CD8-positive, alpha-beta memory T cell (primary cell): ENCODE measurements around the gene TMEM51. TPM values are rescaled to one million over a fixed set of nuclear protein-coding genes. Genes with fewer than 3 reads are reported as not detected.

Experiments
- CTCF ChIA-PET: fragments of 350-600 bp; sonication (Branson Sonifier 250); formaldehyde crosslinking; loops from one replicate; lab custom pipeline; 2021; ENCODE audit warnings: antibody characterized with exemption; lab: Charles Lee
- POLR2A ChIA-PET: fragments of 350-600 bp; sonication (Branson Sonifier 250); formaldehyde crosslinking; loops from one replicate; lab custom pipeline; 2021; ENCODE audit warnings: antibody characterized with exemption; lab: Charles Lee
- DNase-seq, 5 donors: peaks; one replicate each; pipeline versions ENCODE4 v3.0.0 to v3.0.0-alpha.2; 2020 to 2022; ENCODE audit warnings: mixed read lengths in 1 of 5
- H3K27ac ChIP-seq: one replicate; pipeline ENCODE4 v1.7.0; 2013; ENCODE audit warnings: low read depth, mild to moderate bottlenecking, low read length, moderate library complexity
- H3K27me3 ChIP-seq: 2 replicates; pipeline ENCODE4 v1.7.0; 2013; ENCODE audit warnings: low read length, mild to moderate bottlenecking; ENCODE audit not compliant: insufficient read depth, poor library complexity, severe bottlenecking
- H3K36me3 ChIP-seq: 2 replicates; pipeline ENCODE4 v1.7.0; 2013; ENCODE audit warnings: mild to moderate bottlenecking, low read length, moderate library complexity; ENCODE audit not compliant: insufficient read depth
- H3K4me1 ChIP-seq: 2 replicates; pipeline ENCODE4 v1.7.0; 2013; ENCODE audit warnings: mild to moderate bottlenecking, low read length, moderate library complexity; ENCODE audit not compliant: insufficient read depth
- H3K4me3 ChIP-seq: 2 replicates; pipeline ENCODE4 v1.7.0; 2013; ENCODE audit warnings: mild to moderate bottlenecking, low read length
- H3K9me3 ChIP-seq: 2 replicates; pipeline ENCODE4 v1.7.0; 2013; ENCODE audit warnings: mild to moderate bottlenecking, low read length
- H3K27ac Mint-ChIP-seq, 8 donors: one replicate each; pipeline ENCODE4 v1.8.0; 2020 to 2021; ENCODE audit warnings: mixed read lengths in 8 of 8, mild to moderate bottlenecking in 6 of 8, inconsistent platforms in 3 of 8, moderate library complexity in 3 of 8
- H3K27me3 Mint-ChIP-seq, 2 donors: one replicate each; pipeline ENCODE4 v1.8.0; 2020 to 2021; ENCODE audit warnings: mixed read lengths in 2 of 2, mild to moderate bottlenecking in 1 of 2, moderate library complexity in 1 of 2
- H3K36me3 Mint-ChIP-seq, 3 donors: one replicate each; pipeline ENCODE4 v1.8.0; 2020 to 2021; ENCODE audit warnings: mixed read lengths in 3 of 3, inconsistent platforms in 1 of 3, mild to moderate bottlenecking in 1 of 3
- H3K4me1 Mint-ChIP-seq, 3 donors: one replicate each; pipeline ENCODE4 v1.8.0; 2020 to 2021; ENCODE audit warnings: mixed read lengths in 3 of 3, inconsistent platforms in 1 of 3, mild to moderate bottlenecking in 1 of 3
- H3K4me3 Mint-ChIP-seq, 7 donors: one replicate each; pipeline ENCODE4 v1.8.0; 2020 to 2021; ENCODE audit warnings: mixed read lengths in 7 of 7, mild to moderate bottlenecking in 6 of 7, moderate library complexity in 4 of 7, inconsistent platforms in 2 of 7
- H3K9me3 Mint-ChIP-seq, 5 donors: one replicate each; pipeline ENCODE4 v1.8.0; 2020 to 2022; ENCODE audit warnings: mixed read lengths in 5 of 5, mild to moderate bottlenecking in 3 of 5, moderate library complexity in 2 of 5, inconsistent platforms in 1 of 5
- polyA plus RNA-seq: library from polyadenylated mRNA; unstranded; fragments of 300-500 nt; fragmentation: Illumina TruSeq; gene quantifications from one replicate; pipeline ENCODE4 v1.2.3, GENCODE V29; 2021
- total RNA-seq, 2 experiments: library from RNA; stranded (reverse); gene quantifications; one replicate each; pipeline ENCODE4 v1.2.3, GENCODE V29; 2021

TMEM51 gene
- total and polyA plus RNA-seq, 3 experiments from 2014 or later = 0.11 to 0.24 TPM; not detected in 1

DNA sequence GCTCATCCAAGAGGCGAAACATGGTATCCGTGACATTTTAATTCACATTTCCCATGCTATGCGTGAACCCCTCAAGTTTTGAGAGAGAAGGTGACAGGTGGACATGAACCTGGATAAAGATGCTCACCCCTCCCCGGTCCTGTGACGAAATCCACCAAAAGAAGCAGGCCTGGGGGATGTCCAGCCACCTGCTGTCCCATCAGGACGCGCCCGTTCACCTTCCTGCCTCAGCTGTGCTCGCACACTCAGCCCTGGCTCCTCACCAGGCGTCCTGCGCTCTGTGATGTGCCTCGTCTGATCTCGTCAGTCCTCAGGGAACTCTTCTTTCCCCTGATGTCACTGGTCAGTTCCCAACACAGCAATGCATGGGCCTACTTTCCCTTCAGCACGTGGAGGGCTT, 103.8 kb downstream of the TMEM51 start:
- ChIA-PET POLR2A (no interaction called here), CTCF (no interaction called here)
- no peaks in the 10 kb centered on the region for H3K36me3 Mint-ChIP-seq
- no peak for DNase-seq
- H3K4me3 Mint-ChIP-seq = no peak overlapping the region
- no peak overlapping the region for H3K27ac Mint-ChIP-seq
- peaks cover 17% of the 10 kb centered on the region for H3K4me1 ChIP-seq
- H3K4me1 Mint-ChIP-seq = peaks cover 33 to 39% (median 37%) of the 10 kb centered on the region in 3 donors
- H3K9me3 ChIP-seq = no peaks in the 10 kb centered on the region
- no peak overlapping the region for H3K4me3 ChIP-seq
- H3K27me3 Mint-ChIP-seq = peaks cover 4 to 20% of the 10 kb centered on the region in 2 donors
- no peak overlapping the region for H3K27ac ChIP-seq
- H3K27me3 ChIP-seq = peaks cover 4% of the 10 kb centered on the region
- no peaks in the 10 kb centered on the region for H3K9me3 Mint-ChIP-seq
- H3K36me3 ChIP-seq = no peaks in the 10 kb centered on the region

DNA sequence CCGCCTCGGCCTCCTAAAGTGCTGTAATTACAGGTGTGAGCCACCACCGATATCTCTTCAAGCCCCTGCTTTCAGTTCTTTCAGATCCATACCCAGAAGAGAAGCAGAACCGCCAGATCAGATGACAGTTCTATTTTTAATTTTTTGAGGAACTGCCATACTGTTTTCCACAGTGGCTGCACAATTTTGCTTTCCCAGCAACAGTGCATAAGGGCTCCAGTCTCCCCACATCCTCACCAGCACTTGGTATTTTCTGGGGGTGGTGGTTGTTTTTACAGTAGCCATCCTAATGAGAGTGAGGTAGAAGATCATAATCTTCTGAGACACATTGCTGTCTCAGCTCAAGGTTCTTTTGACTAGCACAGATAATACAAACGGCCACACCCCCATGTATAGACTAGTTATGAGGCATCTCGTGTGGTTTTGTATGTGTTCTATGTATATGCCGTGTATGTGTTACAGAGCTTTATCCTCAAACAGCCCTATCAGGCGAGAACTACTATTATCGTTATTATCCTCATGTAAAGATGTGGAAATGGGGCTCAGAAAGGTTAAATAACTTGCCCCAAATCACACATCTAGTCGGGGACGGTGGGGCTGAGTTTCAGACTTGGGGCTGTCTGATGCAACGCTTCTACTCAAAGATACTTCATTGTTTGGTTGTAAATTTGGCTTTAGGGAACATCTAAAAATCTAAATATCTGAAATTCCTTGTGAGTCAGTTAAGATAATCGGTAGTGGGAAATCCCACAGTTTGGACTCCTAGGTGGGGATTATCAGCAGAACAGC, 105.5 kb downstream of the TMEM51 start:
- CTCF ChIA-PET = no interaction called here
- H3K27ac Mint-ChIP-seq = no peak overlapping the region

DNA sequence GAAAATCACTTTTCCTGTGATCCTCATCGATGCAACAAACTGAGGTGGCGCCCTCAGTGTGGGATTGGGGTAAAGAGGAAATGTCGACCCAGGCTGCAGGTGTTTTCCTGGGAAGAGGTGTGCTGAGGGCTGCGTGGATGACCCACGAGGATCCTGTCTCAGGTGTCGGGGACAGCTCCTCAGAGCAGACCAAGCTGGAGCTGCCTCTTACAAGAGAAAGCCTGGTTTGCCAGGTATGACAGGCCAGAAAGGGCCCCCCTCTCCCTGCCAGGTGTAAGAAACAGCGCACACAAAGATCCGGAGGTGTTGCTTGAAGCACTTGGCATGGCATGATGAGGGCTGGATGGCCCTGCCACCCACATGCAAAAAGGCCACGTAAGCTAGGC, 106.1 kb downstream of the TMEM51 start:
- no peak overlapping the region for H3K4me3 ChIP-seq
- H3K9me3 ChIP-seq = no peaks in the 10 kb centered on the region
- ChIA-PET CTCF (no interaction called here), POLR2A (no interaction called here)
- no peaks in the 10 kb centered on the region for H3K4me1 ChIP-seq
- Mint-ChIP-seq H3K27me3 (peaks cover 13 to 37% of the 10 kb centered on the region in 2 donors), H3K9me3 (peaks cover 0 to 4% (median 1%) of the 10 kb centered on the region in 5 donors), H3K27ac (no peak overlapping the region), H3K4me1 (peaks cover 14 to 17% (median 15%) of the 10 kb centered on the region in 3 donors), H3K4me3 (no peak overlapping the region), H3K36me3 (no peaks in the 10 kb centered on the region)
- H3K27ac ChIP-seq = no peak overlapping the region
- DNase-seq = no peak
- H3K36me3 ChIP-seq = no peaks in the 10 kb centered on the region
- H3K27me3 ChIP-seq = peaks cover 7% of the 10 kb centered on the region

More for the DNA sequence above, 105.5 kb downstream of the TMEM51 start:
- peaks cover 7% of the 10 kb centered on the region for H3K27me3 ChIP-seq
- POLR2A ChIA-PET = no interaction called here
- Mint-ChIP-seq H3K4me1 (peaks cover 17 to 22% (median 19%) of the 10 kb centered on the region in 3 donors), H3K36me3 (no peaks in the 10 kb centered on the region), H3K27me3 (peaks cover 9 to 31% of the 10 kb centered on the region in 2 donors), H3K9me3 (no peaks in the 10 kb centered on the region), H3K4me3 (no peak overlapping the region)
- no peak overlapping the region for H3K27ac ChIP-seq
- no peaks in the 10 kb centered on the region for H3K9me3 ChIP-seq
- peaks cover under 1% of the 10 kb centered on the region for H3K4me1 ChIP-seq
- no peak overlapping the region for H3K4me3 ChIP-seq
- no peak for DNase-seq
- H3K36me3 ChIP-seq = no peaks in the 10 kb centered on the region

DNA sequence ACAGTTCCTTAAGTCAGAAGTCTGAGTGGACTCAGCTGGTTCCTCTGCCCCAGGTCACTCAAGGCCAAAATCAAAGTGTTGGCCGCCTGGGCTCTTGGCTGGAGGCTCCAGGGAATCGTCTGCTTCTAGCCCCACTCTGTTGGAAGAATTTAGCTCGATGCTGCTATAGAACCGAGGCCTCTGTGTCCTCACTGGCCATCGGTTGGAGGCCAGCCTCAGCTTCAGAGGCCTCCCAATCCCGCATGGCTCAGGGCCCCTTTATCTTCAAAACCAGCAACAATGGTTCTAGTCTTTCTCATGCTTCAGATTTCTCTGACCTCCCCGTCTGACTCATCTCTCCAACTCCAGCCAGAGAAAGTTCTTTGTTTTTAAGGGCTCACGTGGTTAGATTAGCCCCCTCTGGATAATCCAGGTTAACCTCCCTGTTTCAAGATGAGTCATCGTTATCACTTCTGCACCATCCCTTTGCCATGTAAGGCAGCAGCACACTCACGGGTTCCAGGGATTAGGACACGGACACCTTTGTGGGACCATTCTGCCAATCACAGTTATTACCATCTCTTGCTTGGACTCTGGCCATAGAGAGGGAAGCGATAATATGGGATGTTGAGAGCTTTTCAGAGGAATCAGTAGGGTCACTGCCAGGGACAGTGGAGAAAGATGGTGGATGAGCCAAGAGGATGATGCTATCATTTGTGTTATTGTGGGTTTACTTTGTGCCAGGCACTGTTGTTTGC, 107.0 kb downstream of the TMEM51 start:
- peaks cover 7% of the 10 kb centered on the region for H3K27me3 ChIP-seq
- peak overlapping the region in 3 of 7 donors; percentile 10 to 56 (median 26) for H3K4me3 Mint-ChIP-seq
- peaks cover 0 to 5% (median 0%) of the 10 kb centered on the region in 3 donors for H3K36me3 Mint-ChIP-seq
- peaks cover 0 to 13% (median 3%) of the 10 kb centered on the region in 5 donors for H3K9me3 Mint-ChIP-seq
- no peaks in the 10 kb centered on the region for H3K4me1 ChIP-seq
- CTCF ChIA-PET = interaction anchor here (1.1 kb wide), 1 partner anchor 63 kb away, joined by 3 read pairs; no protein-coding TSS in a partner anchor
- POLR2A ChIA-PET = no interaction called here
- no peak overlapping the region for H3K27ac ChIP-seq
- DNase-seq = no peak
- H3K27ac Mint-ChIP-seq = peak overlapping the region in 1 of 8 donors; percentile 5
- peaks cover 12 to 17% (median 15%) of the 10 kb centered on the region in 3 donors for H3K4me1 Mint-ChIP-seq
- no peak overlapping the region for H3K4me3 ChIP-seq
- H3K36me3 ChIP-seq = no peaks in the 10 kb centered on the region
- H3K9me3 ChIP-seq = no peaks in the 10 kb centered on the region
- H3K27me3 Mint-ChIP-seq = peaks cover 20 to 43% of the 10 kb centered on the region in 2 donors

DNA sequence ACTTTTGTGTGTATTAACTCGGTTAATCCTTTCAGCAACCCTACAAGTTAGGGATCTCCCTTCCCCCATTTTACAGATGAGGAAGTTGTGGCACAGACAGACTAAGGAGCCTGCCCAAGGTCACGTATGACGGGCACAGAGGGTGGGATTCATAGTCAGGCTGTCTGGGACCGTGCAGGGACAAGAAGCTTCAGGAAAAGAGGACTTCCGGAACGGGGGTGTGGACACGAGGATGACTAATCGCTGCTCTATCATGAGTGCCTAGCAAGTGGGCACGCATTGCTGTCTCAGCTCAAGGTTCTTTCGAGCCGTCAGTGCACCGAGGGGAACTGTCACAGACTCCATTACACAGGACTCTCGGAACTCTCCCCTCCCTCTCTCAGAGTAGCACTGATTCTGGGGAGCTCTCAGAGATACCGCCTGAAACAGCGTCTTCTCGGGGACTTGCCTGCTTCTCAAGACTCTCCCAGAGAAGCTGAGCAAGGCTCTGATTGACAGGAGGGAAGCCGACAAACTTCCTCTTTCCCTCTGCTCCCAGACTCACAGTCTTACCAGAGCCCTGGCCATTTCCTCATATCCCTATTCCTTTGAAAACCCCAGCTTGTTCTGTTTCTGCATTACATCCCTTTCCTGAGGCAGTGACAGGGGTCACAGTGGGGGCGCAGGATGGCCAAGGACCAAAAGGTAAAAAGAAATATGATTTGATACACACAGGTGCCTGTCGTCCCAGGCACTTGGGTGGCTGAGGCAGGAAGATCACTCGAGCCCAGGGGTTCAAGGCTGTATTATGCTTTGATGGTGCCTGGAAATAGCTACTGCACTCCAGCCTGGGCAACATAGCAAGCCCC, 107.8 kb downstream of the TMEM51 start:
- no peaks in the 10 kb centered on the region for H3K36me3 ChIP-seq
- no peak for DNase-seq
- ChIA-PET POLR2A (no interaction called here), CTCF (interaction anchor here (0.8 to 1.1 kb wide), 2 partner anchors 22 to 62 kb away, joined by 3 read pairs; no protein-coding TSS in a partner anchor)
- Mint-ChIP-seq H3K9me3 (peaks cover 2 to 14% (median 4%) of the 10 kb centered on the region in 5 donors), H3K36me3 (peaks cover 0 to 7% (median 0%) of the 10 kb centered on the region in 3 donors), H3K27ac (peak overlapping the region in 2 of 8 donors; percentile 36 to 43), H3K4me1 (peaks cover 12 to 17% (median 15%) of the 10 kb centered on the region in 3 donors), H3K4me3 (peak overlapping the region in 5 of 7 donors; percentile 10 to 71 (median 61)), H3K27me3 (peaks cover 24 to 45% of the 10 kb centered on the region in 2 donors)
- H3K4me1 ChIP-seq = no peaks in the 10 kb centered on the region
- H3K4me3 ChIP-seq = no peak overlapping the region
- peaks cover 7% of the 10 kb centered on the region for H3K27me3 ChIP-seq
- no peak overlapping the region for H3K27ac ChIP-seq
- H3K9me3 ChIP-seq = no peaks in the 10 kb centered on the region

DNA sequence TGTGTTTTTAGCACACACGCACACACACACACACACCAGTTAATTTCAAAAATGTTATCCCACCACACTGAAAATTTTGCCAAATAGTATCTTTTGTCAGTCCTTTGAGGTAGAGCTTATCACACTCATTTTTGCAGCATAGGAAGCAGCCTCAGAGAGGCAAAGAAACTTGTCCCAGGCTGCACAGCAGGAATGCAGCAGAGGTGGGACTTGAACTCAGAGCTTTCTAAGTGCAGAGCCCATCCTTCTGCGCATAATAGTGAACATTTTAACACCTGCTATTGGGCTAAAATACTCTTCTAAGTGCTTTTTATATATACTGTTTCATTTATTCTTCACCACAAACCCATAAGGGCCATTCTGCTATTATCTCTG, 108.4 kb downstream of the TMEM51 start:
- Histone ChIP-seq H3K36me3 (no peaks in the 10 kb centered on the region), H3K4me1 (no peaks in the 10 kb centered on the region), H3K27me3 (peaks cover 7% of the 10 kb centered on the region), H3K27ac (no peak overlapping the region), H3K4me3 (no peak overlapping the region), H3K9me3 (no peaks in the 10 kb centered on the region)
- ChIA-PET POLR2A (no interaction called here), CTCF (interaction anchor here (0.8 to 1.1 kb wide), 2 partner anchors 22 to 61 kb away, joined by 3 read pairs; no protein-coding TSS in a partner anchor)
- Mint-ChIP-seq H3K27ac (peak overlapping the region in 1 of 8 donors; percentile 15), H3K27me3 (peaks cover 22 to 51% of the 10 kb centered on the region in 2 donors), H3K9me3 (peaks cover 3 to 14% (median 5%) of the 10 kb centered on the region in 5 donors), H3K4me3 (peak overlapping the region in 2 of 7 donors; percentile 61 to 71), H3K4me1 (peaks cover 12 to 17% (median 15%) of the 10 kb centered on the region in 3 donors), H3K36me3 (peaks cover 0 to 13% (median 0%) of the 10 kb centered on the region in 3 donors)
- no peak for DNase-seq

DNA sequence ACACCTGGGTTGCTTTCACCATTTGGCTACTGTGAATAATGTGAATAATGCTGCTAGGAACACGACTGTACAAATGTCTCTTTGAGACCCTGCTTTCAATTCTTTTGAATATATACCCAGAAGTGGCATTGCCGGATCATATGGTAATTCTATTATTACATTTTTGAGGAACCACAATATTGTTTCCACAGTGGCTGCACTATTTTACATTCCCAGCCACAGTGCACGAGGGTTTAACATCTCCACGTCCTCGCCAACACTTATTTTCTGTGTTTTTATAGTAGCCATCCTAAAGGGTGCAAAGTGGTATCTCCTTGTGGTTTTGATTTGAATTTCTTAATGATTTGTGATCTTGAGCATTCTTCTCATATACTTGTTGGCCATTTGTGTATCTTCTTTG, 109.2 kb downstream of the TMEM51 start:
- H3K4me3 ChIP-seq = no peak overlapping the region
- peaks cover 3 to 14% (median 5%) of the 10 kb centered on the region in 5 donors for H3K9me3 Mint-ChIP-seq
- H3K9me3 ChIP-seq = no peaks in the 10 kb centered on the region
- no peak overlapping the region for H3K4me3 Mint-ChIP-seq
- H3K36me3 Mint-ChIP-seq = peaks cover 0 to 13% (median 0%) of the 10 kb centered on the region in 3 donors
- H3K36me3 ChIP-seq = no peaks in the 10 kb centered on the region
- ChIA-PET POLR2A (no interaction called here), CTCF (interaction anchor here (0.8 kb wide), 1 partner anchor 21 kb away, joined by 3 read pairs; no protein-coding TSS in a partner anchor)
- no peak overlapping the region for H3K27ac Mint-ChIP-seq
- H3K4me1 ChIP-seq = no peaks in the 10 kb centered on the region
- H3K27ac ChIP-seq = no peak overlapping the region
- peaks cover 12 to 17% (median 15%) of the 10 kb centered on the region in 3 donors for H3K4me1 Mint-ChIP-seq
- peaks cover 22 to 51% of the 10 kb centered on the region in 2 donors for H3K27me3 Mint-ChIP-seq
- DNase-seq = no peak
- H3K27me3 ChIP-seq = peaks cover 7% of the 10 kb centered on the region
